Caco-2 (cell line): ENCODE data around the gene MSRB2. TPM values are rescaled to one million over a fixed set of nuclear protein-coding genes. Genes with fewer than 3 reads are reported as not detected.

Experiments
- BruUV-seq: library from RNA; stranded (reverse); fragments of 400-500 nt; replicated peaks from 2 replicates; lab custom pipeline; 2021; lab: Mats Ljungman, UMichigan
- CTCF ChIA-PET: fragments of 300-600 bp; sonication (Branson Sonifier 250); formaldehyde crosslinking; loops from one replicate; lab custom pipeline; 2022; ENCODE audit warnings: antibody characterized with exemption; lab: Charles Lee
- POLR2A ChIA-PET: fragments of 300-600 bp; sonication (Branson Sonifier 250); formaldehyde crosslinking; loops from one replicate; lab custom pipeline; 2022; ENCODE audit warnings: antibody characterized with exemption; lab: Charles Lee
- DNase-seq, 2 experiments: peaks; one replicate each; pipeline versions ENCODE4 v3.0.0 to v3.0.0-alpha.2; 2020 to 2022
- H3K27me3 ChIP-seq: replicated peaks from 2 replicates; pipeline ENCODE4 v1.6.0; 2011; ENCODE audit warnings: low read length; ENCODE audit not compliant: control insufficient read depth, insufficient read depth
- H3K36me3 ChIP-seq: 2 replicates; pipeline ENCODE4 v1.5.1; 2011; ENCODE audit warnings: low read length; ENCODE audit not compliant: control insufficient read depth, insufficient read depth
- H3K4me1 ChIP-seq: fragments of 250-450 bp; sonication (Bioruptor Pico); 2 replicates; pipeline ENCODE4 v1.5.1; 2020; ENCODE audit warnings: mild to moderate bottlenecking
- H3K4me3 ChIP-seq: 2 replicates; pipeline ENCODE4 v1.5.1; 2011; ENCODE audit warnings: low read depth, mild to moderate bottlenecking, control low read depth, low read length
- H3K9me3 ChIP-seq: fragments of 250-450 bp; sonication (Bioruptor Pico); 2 replicates; pipeline ENCODE4 v1.5.1; 2020; ENCODE audit warnings: mild to moderate bottlenecking, moderate library complexity
- H3K27ac Mint-ChIP-seq: one replicate; pipeline ENCODE4 v1.8.0; 2022; ENCODE audit warnings: mixed read lengths; ENCODE audit not compliant: unreplicated experiment
- H3K27me3 Mint-ChIP-seq: one replicate; pipeline ENCODE4 v1.8.0; 2022; ENCODE audit warnings: mixed read lengths; ENCODE audit not compliant: insufficient read depth, unreplicated experiment
- H3K36me3 Mint-ChIP-seq: one replicate; pipeline ENCODE4 v1.8.0; 2022; ENCODE audit warnings: mild to moderate bottlenecking, mixed read lengths; ENCODE audit not compliant: insufficient read depth, unreplicated experiment
- H3K4me1 Mint-ChIP-seq: one replicate; pipeline ENCODE4 v1.8.0; 2022; ENCODE audit warnings: low read depth, mixed read lengths; ENCODE audit not compliant: unreplicated experiment
- H3K4me3 Mint-ChIP-seq: one replicate; pipeline ENCODE4 v1.8.0; 2022; ENCODE audit warnings: mild to moderate bottlenecking, moderate library complexity, mixed read lengths; ENCODE audit not compliant: unreplicated experiment
- H3K9me3 Mint-ChIP-seq: one replicate; pipeline ENCODE4 v1.8.0; 2022; ENCODE audit warnings: mixed read lengths; ENCODE audit not compliant: unreplicated experiment
- CTCF ChIP-seq, 2 experiments: fragments of 200-600 bp in 1 of 2; IDR thresholded peaks; 1 replicate in 1 of 2; 2 replicates in 1 of 2; pipeline versions ENCODE4 v1.5.1 to v1.8.0; 2011 to 2022; ENCODE audit warnings: antibody characterized with exemption in 1 of 2, control low read depth in 1 of 2, inconsistent platforms in 1 of 2, low read depth in 1 of 2, low read length in 1 of 2, mild to moderate bottlenecking in 1 of 2, moderate library complexity in 1 of 2; ENCODE audit not compliant: insufficient read depth in 1 of 2, severe bottlenecking in 1 of 2, unreplicated experiment in 1 of 2
- intact Hi-C: fragments of 100-400 bp; cut with micrococcal nuclease; formaldehyde crosslinking; loops from one replicate; pipeline ENCODE4 v1.10.0; 2022; ENCODE audit not compliant: unreplicated experiment
- total RNA-seq: library from RNA; stranded (reverse); gene quantifications from 2 replicates; pipeline ENCODE4 v1.2.3, GENCODE V29; 2022

MSRB2 gene
- total RNA-seq, 1 experiment from 2014 or later: 13.7 TPM

- Histone ChIP-seq H3K4me3 (peak overlapping the region; percentile 78), H3K4me1 (peaks cover 36% of the 10 kb centered on the region), H3K27me3 (no peaks in the 10 kb centered on the region), H3K9me3 (peaks cover 12% of the 10 kb centered on the region), H3K36me3 (no peaks in the 10 kb centered on the region)
- peaks cover 25% of the 10 kb centered on the region for H3K4me1 Mint-ChIP-seq
- TF ChIP-seq CTCF (IDR thresholded peaks at IDR 0.05; ENCODE audit: insufficient read depth in 1 of 2, low read depth in 1 of 2, low read length in 1 of 2, severe bottlenecking in 1 of 2, unreplicated experiment in 1 of 2): no peak
- ChIA-PET CTCF (interaction anchor here (0.6 kb wide), 1 partner anchor 1720 kb away, joined by 3 read pairs; no protein-coding TSS in a partner anchor), POLR2A (interaction anchor here (0.7 kb wide), 1 partner anchor 12 kb away, joined by 3 read pairs; no protein-coding TSS in a partner anchor)
- no peak for DNase-seq
- H3K27ac Mint-ChIP-seq: peak overlapping the region; percentile 83
- intact Hi-C loops: loop anchor here (5.0 kb wide), 1 partner anchor 340 kb away; the partner anchor contains the start of gene OTUD1
- BruUV-seq: TSS peak; percentile 73
- peak overlapping the region; percentile 94 for H3K4me3 Mint-ChIP-seq
- no peaks in the 10 kb centered on the region for H3K27me3 Mint-ChIP-seq
- H3K36me3 Mint-ChIP-seq: peaks cover 22% of the 10 kb centered on the region
- H3K9me3 Mint-ChIP-seq: peaks cover 7% of the 10 kb centered on the region
Measured at GRCh38 chr10:23096802-23097549, 1.6 kb downstream of the MSRB2 start.

GRCh38 chr10:23099079-23099478 is 3.7 kb downstream of the MSRB2 start:
- peaks cover 36% of the 10 kb centered on the region for H3K4me1 ChIP-seq

More at GRCh38 chr10:23099079-23099478, 3.7 kb downstream of the MSRB2 start:
- Mint-ChIP-seq H3K9me3 (peaks cover 12% of the 10 kb centered on the region), H3K27me3 (no peaks in the 10 kb centered on the region), H3K36me3 (peaks cover 22% of the 10 kb centered on the region), H3K27ac (peak overlapping the region; percentile 62), H3K4me1 (peaks cover 25% of the 10 kb centered on the region), H3K4me3 (no peak overlapping the region)
- Histone ChIP-seq H3K9me3 (0 out of 2 replicates have a peak, but pooled peaks cover 4% of the 10 kb centered on the region), H3K36me3 (no peaks in the 10 kb centered on the region), H3K27me3 (no peaks in the 10 kb centered on the region), H3K4me3 (no peak overlapping the region)
- no TSS peak for BruUV-seq
- DNase-seq: no peak
- POLR2A ChIA-PET: no interaction called here
- intact Hi-C loops: loop anchor here (5.0 kb wide), 1 partner anchor 338 kb away; the partner anchor contains the start of gene OTUD1
- TF ChIP-seq CTCF (IDR thresholded peaks at IDR 0.05; ENCODE audit: insufficient read depth in 1 of 2, low read depth in 1 of 2, low read length in 1 of 2, severe bottlenecking in 1 of 2, unreplicated experiment in 1 of 2): no peak
- CTCF ChIA-PET: no interaction called here
